HUDEP-2 (cell line): Measurements from ENCODE around the gene PYCARD.
"Not testable (repeated sequence)": the region's sequence is repeated elsewhere in the genome, so short reads cannot be mapped to it uniquely, and the experiment has no call there.

Experiments
- DNase-seq, 76 experiments: peaks; one replicate each; lab custom pipeline; 2025; ENCODE audit not compliant: unreplicated experiment in 76 of 76; lab: John Stamatoyannopoulos, UW

The PYCARD gene

DNA sequence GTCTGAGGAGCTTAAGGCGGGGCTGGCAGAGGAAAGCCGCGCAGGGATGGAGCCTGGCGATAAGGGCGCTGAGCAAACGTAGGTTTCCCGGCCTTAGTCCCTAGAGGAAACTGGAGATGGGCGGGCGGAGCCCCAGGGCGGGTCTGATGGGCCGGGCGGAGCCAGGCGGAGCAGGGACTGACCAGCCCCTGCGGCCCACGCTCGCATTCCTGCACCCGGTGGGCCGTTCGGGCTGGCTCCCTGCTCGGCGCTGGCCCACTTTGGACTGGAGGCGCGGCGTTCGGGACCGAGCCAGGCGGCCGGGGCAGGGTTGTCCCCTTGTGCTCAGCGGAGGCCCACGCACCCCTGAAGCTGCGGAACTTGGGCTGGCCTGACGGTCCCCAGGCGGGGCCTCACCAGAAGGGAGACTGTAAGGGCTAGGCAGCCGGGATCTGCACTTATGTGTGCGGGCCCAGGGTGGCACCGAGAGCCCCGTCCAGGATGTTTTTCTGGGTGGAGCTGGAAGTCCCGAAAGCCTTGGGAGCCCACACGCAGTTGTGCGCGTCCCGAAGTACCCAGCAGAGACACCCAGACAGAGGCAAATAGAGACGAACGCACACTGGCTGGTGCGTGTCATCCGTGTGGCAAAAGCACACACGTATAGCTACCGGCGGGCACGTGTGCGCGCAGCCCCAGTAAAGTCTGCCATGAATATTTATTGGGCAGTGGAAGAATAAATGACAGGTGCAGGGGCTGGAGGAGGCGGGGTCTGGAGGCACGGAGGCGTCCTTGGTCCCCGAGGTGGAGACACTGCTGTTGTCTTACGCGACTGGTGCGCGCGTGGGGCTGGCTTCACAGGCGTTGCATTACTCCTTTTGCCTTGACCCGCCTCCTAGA lies 13.0 kb upstream of the PYCARD start:
- no peak for DNase-seq

DNA sequence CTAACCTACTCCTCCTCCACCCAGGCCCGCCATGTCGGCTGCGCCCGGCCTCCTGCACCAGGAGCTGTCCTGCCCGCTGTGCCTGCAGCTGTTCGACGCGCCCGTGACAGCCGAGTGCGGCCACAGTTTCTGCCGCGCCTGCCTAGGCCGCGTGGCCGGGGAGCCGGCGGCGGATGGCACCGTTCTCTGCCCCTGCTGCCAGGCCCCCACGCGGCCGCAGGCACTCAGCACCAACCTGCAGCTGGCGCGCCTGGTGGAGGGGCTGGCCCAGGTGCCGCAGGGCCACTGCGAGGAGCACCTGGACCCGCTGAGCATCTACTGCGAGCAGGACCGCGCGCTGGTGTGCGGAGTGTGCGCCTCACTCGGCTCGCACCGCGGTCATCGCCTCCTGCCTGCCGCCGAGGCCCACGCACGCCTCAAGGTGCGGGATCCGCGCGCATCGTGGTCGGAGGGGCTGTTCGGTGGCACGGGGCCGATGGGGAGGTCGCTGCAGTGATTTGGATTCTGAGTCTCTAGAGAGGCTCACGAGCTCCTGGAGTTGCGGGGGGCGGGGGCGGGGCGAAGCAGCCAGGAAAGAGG lies 12.2 kb upstream of the PYCARD start:
- no peak for DNase-seq

DNA sequence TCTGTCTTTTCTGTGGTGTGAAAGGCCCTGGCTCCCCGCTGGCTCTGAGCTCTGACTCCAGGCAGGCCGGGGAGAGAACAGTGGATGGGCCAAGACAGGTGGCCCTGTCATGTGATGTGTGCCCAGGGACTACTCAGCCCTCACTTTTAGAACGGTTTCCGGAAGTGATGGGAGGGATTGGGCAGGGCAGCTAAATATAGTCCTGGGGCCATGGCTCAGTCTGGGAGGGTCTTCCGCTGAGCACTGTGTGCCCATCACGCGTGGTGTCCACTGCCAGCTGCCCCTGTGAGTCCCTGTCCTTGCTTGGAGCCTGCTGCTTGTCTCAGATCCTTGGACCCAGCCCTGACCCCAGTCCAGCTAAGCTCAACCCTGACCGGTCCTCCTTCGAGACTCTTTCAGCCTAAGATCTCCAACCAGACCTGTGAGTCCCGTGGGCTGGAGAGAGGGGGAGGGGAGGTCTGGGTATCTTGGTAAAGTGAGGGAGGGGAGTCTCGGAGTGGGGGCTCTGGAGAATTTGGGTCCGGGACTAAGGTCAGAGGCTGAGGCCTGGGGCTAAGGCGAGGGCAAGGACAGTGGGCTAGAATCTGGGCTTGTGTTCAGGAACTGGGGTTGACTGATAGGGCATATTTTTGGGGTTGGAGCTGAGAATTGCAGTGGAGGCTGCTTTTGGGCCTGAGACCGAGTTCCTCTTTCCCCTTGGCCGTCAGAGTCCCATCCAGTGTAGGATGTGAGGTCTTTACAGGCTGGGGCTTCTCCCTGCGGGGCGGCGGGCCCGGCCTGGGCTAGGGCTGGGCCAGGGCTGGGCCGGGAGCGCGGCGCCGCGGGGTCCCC lies 11.5 kb upstream of the PYCARD start, which contains the start of gene TRIM72:
Gene TRIM72 (plus strand): TSS at position 243 of the 831 bp plus-strand sequence. CDS start 620 bp downstream, outside the sequence.
- DNase-seq: no peak

DNA sequence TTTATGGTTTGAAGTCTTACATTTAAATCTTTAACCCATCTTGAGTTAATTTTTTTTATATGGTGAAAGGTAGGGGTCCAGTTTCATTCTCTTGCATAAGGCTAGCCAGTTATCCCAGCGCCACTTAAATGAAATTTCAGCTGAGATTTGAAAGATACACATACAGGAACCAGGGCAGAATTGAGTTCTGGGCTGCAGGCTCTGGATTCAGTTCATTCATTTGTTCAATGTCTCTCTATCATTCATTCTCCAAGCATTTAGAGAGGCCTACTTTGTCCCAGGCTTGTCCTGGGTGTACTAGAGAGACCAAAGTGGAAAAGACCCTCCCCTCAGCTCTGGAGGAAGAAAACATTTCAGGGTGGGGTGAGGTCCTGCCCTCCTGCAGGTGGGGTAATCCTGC lies 10.8 kb upstream of the PYCARD start:
- no peak for DNase-seq

DNA sequence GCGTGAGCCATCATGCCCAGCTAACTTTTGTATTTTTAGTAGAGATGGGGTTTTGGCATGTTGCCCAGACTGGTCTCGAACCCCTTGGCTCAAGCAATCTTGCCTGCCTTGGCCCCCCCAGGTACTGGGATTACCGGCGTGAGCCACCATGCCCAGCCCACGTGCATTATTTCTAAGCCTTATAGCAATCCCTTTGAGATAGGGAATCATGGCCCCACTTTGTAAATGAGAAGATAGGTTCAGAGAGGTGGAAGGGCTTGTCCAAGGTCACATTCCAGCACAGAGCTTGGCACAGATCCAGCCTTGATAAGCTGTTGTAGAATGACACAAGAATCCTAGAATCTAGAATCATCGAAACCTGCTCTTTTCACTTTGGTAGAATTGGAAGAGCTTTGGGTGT lies 4.2 kb upstream of the PYCARD start:
- DNase-seq: peak in 2 of 76 experiments; percentile 12 to 19

DNA sequence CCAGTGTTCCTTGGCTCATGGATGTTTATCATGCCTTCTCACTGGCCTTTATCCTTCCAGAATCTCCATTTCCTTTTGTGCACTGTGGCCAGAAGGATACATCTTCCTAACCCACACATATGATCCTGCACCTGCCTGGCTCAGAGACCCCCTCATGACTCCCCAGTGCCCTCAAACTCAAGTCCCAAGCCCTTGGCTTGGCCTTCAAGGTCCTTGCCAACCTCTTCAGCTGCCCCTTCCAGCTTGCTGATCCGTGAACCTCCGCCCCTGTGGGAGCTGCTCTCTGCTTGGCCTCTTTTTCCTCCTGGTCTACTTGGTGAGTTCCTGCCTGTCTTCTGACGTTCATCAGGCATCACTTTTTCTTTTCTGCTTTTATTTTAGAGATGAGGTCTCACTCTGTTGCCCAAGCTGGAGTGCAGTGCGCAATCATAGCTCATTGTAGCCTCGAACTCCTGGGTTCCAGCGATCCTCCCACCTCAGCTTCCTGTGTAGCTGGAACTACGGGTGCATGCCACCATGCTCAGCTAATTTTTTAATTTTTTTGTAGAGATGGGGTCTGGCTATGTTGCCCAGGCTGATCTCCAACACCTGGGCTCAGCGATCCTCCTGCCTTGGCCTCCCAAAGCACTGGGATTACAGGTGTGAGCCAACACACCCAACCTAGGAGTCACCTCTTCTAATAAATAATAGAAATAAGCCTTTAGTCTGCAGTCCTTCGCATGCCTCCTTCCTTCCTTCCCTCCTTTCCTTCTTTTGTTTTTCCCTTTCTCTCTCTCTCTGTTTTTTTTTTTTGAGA lies 2.5 kb upstream of the PYCARD start:
- DNase-seq: no peak

DNA sequence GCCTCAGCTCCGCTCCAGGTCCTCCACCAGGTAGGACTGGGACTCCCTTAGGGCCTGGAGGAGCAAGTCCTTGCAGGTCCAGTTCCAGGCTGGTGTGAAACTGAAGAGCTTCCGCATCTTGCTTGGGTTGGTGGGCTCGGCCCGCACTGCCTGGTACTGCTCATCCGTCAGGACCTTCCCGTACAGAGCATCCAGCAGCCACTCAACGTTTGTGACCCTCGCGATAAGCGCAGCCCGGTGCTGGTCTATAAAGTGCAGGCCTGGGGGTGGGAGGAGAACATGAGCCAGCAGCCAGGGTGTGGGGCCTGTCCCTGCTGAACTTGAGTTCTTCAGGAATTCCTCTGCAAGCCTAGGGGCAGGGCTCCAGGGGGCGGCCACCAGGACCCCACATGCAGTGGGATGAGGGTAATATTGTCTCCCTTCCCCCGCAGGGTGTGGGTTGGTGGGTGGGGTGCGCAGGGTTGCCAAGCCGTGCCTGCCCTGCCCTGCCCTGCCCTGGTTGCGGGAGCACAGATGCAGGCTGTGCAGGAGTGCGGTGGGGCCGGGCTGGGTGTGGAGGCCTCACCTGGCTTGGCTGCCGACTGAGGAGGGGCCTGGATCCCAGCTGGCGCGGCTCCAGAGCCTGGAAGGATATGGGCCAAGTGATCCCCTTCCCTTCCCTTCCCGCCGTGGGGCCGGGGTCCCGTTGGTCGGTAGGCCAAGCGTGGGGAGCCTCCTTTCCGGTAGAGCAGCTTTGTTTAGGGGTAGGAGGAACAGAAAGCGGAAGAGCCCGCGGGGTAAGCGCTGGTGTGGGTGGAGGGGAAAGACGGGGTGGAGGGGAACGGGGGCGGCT lies 762 bp downstream of the PYCARD start:
- peak in 21 of 76 experiments; percentile 11 to 47 (median 24) for DNase-seq

DNA sequence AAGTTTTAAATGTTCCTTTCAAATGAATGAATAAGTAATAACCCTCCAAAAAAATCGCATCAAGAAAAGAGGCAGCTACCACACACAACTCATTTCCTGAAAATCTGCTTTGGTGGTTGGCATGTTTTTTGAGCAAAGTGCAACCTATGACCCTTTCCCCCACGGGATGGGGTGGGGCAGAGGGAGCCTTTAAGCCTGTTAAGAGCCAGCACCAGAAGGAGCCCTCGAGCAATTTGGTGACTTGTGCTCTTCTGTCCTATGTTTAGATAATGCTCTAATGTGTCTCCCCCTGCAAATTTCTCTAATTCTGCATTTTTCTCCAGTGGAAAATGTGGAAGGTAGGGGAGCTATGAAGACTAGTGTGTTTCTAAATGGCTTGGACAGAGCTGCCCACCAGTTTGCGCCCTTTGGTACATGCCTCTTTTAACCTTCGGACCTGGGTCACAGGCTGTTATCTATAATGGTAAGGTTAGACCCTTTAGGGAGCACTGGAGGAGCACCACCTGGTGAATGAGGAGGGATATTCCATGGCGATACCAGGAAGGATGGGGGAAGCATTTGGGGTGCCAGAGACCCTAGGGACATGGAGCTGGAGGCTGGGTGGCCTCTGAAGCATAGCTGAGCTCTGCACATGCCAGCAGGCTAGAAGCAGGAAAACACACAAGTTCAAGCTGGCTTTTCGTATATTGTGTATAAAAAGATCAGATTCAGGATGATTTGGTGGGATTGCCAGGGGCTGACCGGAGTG lies 1.6 kb downstream of the PYCARD start:
- DNase-seq: peak in 13 of 76 experiments; percentile 5 to 27 (median 14)

DNA sequence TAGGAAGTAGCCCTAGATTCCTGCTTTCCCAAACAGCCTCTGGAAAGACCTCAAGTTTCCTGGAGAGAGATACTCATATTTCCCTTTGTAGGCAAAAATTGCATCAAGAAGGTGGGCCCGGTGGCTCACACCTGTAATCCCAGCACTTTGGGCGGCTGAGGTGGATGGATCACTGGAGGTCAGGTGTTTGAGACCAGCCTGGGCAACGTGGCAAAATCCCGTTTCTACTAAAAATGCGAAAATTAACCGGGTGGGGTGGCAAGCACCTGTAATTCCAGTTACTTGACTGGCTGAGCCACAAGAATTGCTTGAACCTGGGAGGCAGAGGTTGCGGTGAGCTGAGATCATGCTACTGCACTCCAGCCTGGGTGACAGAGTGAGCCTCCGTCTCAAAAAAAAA lies 2.4 kb downstream of the PYCARD start:
- not testable (repeated sequence) for DNase-seq

DNA sequence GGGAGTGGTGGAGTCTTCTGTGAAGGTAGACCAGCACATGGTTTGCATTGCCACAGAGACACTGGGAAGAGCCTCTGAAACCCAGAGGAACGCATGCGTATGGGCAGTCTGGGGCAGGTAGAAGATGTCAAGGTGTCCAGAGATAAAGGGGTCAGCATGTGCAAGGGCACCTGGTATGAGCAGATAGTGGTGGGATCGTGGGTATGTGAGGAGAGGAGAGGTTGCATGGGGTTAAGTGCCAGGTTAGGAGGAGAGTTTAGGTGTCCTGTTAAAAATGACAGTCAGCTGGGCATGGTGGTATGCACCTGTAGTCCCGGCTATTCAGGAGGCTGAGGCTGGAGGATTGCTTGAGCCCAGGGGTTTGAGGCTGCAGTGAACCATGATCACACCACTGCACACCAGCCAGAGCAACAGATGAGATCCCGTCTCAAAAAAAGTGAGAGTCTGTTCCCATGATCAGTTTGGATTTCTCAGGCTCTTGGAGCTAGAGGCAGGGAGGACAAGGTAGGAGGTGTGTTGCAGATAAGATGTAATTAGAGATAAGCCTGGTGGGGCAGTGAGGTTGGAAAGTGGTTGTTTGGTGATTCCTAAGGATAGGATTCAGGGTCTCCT lies 3.0 kb downstream of the PYCARD start:
- DNase-seq: no peak

DNA sequence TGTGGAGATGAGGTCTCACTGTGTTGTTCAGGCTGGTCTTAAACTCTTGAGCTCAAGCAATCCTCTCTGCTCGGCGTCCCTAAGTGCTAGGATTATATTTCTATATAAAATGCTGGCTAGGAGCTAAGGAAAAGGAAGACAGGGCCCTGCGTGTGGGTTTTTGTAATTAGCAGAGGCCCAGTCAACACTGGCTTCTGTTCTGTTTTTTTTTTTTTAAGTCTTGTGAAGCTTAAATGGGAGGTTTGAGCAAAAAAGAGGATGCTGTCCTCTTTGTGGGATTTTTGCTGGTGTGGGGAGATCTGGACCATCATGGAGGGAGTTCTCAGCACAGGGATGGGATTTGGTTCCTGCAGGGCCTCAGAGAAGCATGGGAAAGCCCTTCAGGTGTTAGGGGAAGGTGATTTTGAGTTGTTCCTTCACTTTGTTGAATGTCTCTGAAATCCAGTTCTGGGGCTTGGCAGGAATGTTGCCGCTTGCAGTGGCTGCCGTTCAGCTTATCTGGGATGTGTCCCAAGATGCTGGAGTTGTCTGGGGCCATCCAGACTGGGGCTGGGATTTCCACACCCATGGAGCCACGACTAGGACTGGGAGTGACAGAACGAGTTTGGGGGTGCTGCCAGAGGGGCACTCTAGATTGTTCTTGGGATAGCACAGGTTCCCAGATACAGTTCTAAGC lies 4.2 kb downstream of the PYCARD start:
- DNase-seq: no peak

DNA sequence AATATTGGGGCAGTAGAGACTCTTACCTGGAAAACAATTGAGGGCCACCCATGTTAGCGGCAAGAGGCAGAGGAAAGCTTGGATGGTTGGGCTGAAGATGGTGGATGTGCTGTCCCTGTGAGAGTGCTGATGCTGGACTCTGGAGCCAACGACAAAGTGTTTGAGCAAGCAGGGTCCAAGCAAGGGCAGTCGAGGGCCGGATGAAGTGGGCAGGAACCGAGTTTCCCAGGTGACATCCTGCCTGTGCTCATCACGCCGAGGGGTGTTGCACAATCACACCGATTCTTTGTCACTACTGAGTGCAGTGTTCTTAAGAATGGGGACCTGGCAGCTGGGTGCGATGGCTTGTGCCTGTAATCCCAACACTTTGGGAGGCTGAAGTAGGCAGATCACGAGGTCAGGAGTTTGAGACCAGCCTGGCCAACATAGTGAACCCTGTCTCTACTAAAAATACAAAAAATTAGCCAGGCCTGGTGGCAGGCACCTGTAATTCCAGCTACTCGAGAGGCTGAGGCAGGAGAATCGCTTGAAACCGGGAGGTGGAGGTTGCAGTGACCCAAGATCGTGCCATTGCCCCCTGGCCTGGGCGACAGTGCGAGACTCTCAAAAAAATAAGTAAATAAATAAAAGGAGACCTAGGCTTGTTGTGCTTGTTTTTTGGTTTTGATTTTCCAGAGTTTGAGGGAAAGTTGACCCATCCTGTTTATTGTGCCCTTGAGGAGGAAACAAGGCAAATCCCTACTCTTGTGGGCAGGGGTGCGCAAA lies 6.1 kb downstream of the PYCARD start:
- no peak for DNase-seq

DNA sequence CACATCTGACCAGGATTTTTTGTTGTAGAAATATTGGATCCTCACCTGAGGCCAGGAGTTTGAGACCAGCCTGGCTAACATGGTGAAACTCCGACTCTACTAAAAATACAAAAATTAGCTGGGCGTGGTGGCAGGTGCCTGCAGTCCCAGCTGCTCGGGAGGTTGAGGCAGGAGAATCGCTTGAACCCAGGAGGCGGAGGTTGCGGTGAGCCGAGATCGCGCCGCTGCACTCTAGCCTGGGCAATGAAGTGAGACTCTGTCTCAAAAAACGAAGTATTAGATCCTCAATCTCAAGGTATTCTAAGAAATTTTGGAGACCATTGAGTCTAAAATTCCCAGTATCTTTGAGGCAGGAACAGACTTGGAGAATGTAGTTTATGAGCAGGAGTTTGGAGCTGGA lies 6.7 kb downstream of the PYCARD start:
- not testable (repeated sequence) for DNase-seq

DNA sequence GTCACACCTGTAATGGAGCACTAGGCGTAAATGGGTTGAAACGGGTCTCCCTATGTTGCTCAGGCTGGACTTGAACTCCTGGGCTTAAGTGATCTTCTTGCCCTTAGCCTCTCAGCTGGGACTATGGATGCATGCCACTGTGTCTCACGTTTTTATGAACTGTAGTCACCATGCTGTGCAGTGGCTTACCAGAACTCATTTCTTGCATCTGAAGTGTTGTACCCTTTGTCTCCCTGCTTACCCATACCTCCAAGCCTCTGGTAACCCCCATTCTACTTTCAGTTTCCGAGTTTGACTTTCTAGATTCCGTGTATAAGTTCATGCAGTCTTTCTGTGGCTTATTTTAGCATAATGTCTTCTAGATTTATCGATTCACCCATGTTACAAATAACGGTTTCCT lies 7.7 kb downstream of the PYCARD start:
- no peak for DNase-seq

DNA sequence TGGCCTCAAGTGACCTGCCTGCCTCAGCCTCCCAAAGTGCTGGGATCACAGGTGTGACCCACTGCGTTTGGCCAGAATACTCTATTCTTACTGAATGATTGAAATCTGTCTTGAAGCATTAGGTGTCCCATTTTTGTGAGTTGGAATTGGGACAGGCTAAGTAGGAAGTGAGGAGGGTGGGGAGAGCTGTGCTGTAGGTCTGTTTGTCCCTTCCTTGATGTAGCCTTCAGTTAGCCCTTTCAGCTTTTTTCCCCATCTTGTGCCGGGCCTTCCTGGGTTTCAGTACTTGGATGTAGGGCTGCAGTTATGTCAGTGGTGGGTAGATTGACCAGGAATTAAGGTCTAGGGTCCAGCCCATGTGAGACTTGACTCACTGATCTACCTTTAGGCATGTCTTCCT lies 8.7 kb downstream of the PYCARD start:
- no peak for DNase-seq

DNA sequence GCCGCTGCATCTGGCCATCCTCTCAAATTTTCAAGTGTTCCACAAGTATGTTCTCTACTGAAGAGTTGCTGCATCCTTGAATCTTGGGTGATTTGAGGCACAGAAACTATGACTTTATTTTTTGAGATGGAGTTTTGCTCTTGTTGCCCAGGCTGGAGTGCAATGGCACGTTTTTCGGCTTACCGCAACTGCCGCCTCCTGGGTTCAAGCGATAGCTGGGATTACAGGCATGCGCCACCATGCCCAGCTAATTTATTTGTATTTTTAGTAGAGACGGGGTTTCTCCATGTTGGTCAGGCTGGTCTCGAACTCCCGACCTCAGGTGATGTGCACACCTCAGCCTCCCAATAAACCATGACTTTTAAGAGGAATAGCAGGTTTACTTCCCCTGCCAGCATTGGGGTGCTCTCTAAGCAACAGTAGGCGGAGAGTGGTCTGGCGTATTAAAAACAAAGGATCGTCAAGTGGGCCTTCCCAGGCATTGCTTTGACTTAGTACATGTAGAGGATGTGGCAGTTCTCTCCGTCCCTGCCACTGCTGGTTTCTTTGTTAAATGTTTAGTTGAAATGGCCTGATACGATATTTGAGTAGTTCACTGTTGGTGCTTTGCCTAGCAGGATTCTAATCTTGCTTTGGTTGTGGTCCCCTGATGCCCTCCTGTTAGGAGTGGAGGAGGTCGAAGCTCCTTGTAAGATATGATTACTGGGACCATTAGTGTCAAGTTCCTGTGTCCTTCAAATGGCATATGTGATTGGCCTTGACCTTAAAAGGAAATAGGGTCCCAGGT lies 9.5 kb downstream of the PYCARD start:
- DNase-seq: no peak
